Measurements from ENCODE around the gene WNT4. TPM values are rescaled to one million over a fixed set of nuclear protein-coding genes. Genes with fewer than 3 reads are reported as not detected.

WNT4 gene
- total and polyA plus RNA-seq, 9 of the 15 experiments (the other 6 are each of a cell fraction or from before 2014, with no cell fraction given), result 0.01 TPM; not detected in 8

DNA sequence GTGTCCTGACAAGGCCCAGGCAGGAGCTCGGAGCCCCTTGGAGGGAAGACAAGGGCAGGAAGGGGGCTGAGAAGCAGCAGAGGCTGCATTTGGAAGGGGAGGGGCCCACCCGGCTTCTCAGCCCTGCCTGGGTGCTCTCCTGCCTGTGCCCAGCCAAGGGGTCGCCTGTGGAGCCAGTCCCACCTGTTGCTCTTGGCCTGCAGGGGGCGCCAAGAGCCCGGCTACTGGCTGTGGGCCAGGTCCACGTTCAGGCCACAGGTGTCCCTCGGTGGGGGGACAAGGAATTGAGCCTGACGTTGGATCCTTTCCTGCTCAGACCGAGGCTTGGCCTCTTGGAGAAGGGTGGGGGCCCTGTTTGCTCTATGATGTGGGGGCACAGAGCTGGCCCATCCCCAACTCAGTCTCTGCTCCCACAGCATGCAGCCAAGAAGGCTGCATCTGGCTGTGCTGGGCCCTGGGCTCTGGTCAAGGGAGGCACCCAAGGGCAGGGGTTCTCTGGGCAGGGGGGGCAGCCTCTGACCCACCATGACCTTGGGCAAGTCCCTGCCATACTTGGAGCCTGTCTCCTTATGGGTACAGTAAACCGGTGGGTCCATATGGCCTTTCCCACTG, 10.9 kb downstream of the WNT4 start:
- WGBS (ENCODE audit: insufficient coverage, low coverage, missing lambda C conversion rate), result 5% methylated on average over 10 of the region's 10 CpGs
- DNase-seq (ENCODE audit: extremely low read depth in 1 of 4, low spot score in 3 of 4) (peak; percentile 83 to 92 (median 88)), ATAC-seq (peak; percentile 95), FAIRE-seq (peak; percentile 78)
- Histone ChIP-seq H3K27ac (ENCODE audit: extremely low read depth, low read depth, low read length) (no peak overlapping the region), H3K4me2 (ENCODE audit: insufficient read depth, low read length) (no peak overlapping the region), H3K9me3 (replicated peaks; ENCODE audit: control insufficient read depth, insufficient read depth, low read depth, low read length) (no peaks in the 10 kb centered on the region), H3K79me2 (ENCODE audit: control insufficient read depth, insufficient read depth, low read length) (no peaks in the 10 kb centered on the region), H3K4me1 (replicated peaks in 1 of 2; ENCODE audit: control insufficient read depth in 2 of 2, insufficient read depth in 2 of 2, low read length in 2 of 2) (peaks cover 0 to 27% of the 10 kb centered on the region in 2 experiments; a peak in 2 of 5 replicates), H3K27me3 (ENCODE audit: control insufficient read depth in 2 of 2, insufficient read depth in 2 of 2, low read length in 2 of 2) (peaks cover 12 to 64% of the 10 kb centered on the region in 2 experiments; a peak in 3 of 5 replicates), H4K20me1 (replicated peaks; ENCODE audit: control insufficient read depth, insufficient read depth, low read length) (peaks cover 47% of the 10 kb centered on the region; the same call in 1 of the 2 replicates), H3K36me3 (ENCODE audit: control insufficient read depth, insufficient read depth, low read length) (no peaks in the 10 kb centered on the region), H3K9ac (ENCODE audit: insufficient read depth in 1 of 2, low read depth in 2 of 2, low read length in 2 of 2) (no peak overlapping the region), H3K4me3 (no peak overlapping the region), H3K9me1 (ENCODE audit: control insufficient read depth, insufficient read depth, low read length) (no peaks in the 10 kb centered on the region), H2AFZ (ENCODE audit: low read depth, low read length) (no peak overlapping the region)
- CTCF ChIA-PET (ENCODE audit: low intra/inter-chr PET ratio), result interaction anchor here (0.6 to 2.3 kb wide), 8 partner anchors 26 to 510 kb away, joined by 3 to 30 read pairs (median 4); no protein-coding TSS in a partner anchor
- intact Hi-C loops (cut with micrococcal nuclease), result loop anchor here (1.0 to 5.0 kb wide), 5 partner anchors 75 to 511 kb away; partner anchors contain the start of gene C1QC
- POLR2A ChIA-PET, result interaction anchor here (1.3 to 1.6 kb wide), 2 partner anchors 10 to 11 kb away, joined by 3 to 5 read pairs; no protein-coding TSS in a partner anchor
- BruUV-seq (replicated peaks), result no TSS peak
- in situ Hi-C loops (cut with MboI), result loop anchor here (5.0 kb wide), 2 partner anchors 285 to 515 kb away; no protein-coding TSS in a partner anchor
- TF ChIP-seq, protein P1, sequence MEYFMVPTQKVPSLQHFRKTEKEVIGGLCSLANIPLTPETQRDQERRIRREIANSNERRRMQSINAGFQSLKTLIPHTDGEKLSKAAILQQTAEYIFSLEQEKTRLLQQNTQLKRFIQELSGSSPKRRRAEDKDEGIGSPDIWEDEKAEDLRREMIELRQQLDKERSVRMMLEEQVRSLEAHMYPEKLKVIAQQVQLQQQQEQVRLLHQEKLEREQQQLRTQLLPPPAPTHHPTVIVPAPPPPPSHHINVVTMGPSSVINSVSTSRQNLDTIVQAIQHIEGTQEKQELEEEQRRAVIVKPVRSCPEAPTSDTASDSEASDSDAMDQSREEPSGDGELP (CRISPR knock-in tag; IDR thresholded peaks at IDR 0.05; ENCODE audit: borderline replicate concordance), result peak; percentile 52; the same call in 1 of the 2 replicates
- TF ChIP-seq SMARCA5 (IDR thresholded peaks at IDR 0.05) (no peak), SNAPC5 (CRISPR knock-in tag; IDR thresholded peaks at IDR 0.05) (no peak), HMGXB4 (CRISPR knock-in tag; IDR thresholded peaks at IDR 0.05) (no peak), RB1 (IDR thresholded peaks at IDR 0.05; ENCODE audit: low read depth) (peak; percentile 87; the same call in 1 of the 2 replicates), PTTG1 (tag; IDR thresholded peaks at IDR 0.05; ENCODE audit: low read depth) (no peak), SMAD1 (IDR thresholded peaks at IDR 0.05; ENCODE audit: low read depth, low read length, partially characterized antibody) (no peak), ZBTB7A (IDR thresholded peaks at IDR 0.05; ENCODE audit: borderline replicate concordance, control insufficient read depth, low read depth, low read length) (peak; percentile 94), NONO (IDR thresholded peaks at IDR 0.05; ENCODE audit: low read depth in 2 of 2, low read length in 1 of 2) (peak in 1 of 2 experiments; percentile 49; a peak in 1 of 4 replicates), ZNF124 (CRISPR knock-in tag; IDR thresholded peaks at IDR 0.05) (no peak), PCBP2 (IDR thresholded peaks at IDR 0.05; ENCODE audit: low read depth, low read length, poor library complexity, severe bottlenecking) (no peak)
- TF ChIP-seq, protein P2, sequence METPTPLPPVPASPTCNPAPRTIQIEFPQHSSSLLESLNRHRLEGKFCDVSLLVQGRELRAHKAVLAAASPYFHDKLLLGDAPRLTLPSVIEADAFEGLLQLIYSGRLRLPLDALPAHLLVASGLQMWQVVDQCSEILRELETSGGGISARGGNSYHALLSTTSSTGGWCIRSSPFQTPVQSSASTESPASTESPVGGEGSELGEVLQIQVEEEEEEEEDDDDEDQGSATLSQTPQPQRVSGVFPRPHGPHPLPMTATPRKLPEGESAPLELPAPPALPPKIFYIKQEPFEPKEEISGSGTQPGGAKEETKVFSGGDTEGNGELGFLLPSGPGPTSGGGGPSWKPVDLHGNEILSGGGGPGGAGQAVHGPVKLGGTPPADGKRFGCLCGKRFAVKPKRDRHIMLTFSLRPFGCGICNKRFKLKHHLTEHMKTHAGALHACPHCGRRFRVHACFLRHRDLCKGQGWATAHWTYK (CRISPR knock-in tag; IDR thresholded peaks at IDR 0.05), result 0 out of 2 replicates have a peak, but pooled peaks have one; percentile 33
- TF ChIP-seq, protein P3, sequence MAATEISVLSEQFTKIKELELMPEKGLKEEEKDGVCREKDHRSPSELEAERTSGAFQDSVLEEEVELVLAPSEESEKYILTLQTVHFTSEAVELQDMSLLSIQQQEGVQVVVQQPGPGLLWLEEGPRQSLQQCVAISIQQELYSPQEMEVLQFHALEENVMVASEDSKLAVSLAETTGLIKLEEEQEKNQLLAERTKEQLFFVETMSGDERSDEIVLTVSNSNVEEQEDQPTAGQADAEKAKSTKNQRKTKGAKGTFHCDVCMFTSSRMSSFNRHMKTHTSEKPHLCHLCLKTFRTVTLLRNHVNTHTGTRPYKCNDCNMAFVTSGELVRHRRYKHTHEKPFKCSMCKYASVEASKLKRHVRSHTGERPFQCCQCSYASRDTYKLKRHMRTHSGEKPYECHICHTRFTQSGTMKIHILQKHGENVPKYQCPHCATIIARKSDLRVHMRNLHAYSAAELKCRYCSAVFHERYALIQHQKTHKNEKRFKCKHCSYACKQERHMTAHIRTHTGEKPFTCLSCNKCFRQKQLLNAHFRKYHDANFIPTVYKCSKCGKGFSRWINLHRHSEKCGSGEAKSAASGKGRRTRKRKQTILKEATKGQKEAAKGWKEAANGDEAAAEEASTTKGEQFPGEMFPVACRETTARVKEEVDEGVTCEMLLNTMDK (IDR thresholded peaks at IDR 0.05; ENCODE audit: borderline replicate concordance, insufficient read depth, low read depth, low read length, poor library complexity, severe bottlenecking), result peak; percentile 83
